HS-5 (cell line): ENCODE measurements around the gene NKX1-2.
"Not testable (repeated sequence)": the region's sequence is repeated elsewhere in the genome, so short reads cannot be mapped to it uniquely, and the experiment has no call there.

Experiments
- DNase-seq: peaks from one replicate; pipeline ENCODE4 v3.0.0-alpha.2; 2012; ENCODE audit warnings: low read depth

The NKX1-2 gene

DNA sequence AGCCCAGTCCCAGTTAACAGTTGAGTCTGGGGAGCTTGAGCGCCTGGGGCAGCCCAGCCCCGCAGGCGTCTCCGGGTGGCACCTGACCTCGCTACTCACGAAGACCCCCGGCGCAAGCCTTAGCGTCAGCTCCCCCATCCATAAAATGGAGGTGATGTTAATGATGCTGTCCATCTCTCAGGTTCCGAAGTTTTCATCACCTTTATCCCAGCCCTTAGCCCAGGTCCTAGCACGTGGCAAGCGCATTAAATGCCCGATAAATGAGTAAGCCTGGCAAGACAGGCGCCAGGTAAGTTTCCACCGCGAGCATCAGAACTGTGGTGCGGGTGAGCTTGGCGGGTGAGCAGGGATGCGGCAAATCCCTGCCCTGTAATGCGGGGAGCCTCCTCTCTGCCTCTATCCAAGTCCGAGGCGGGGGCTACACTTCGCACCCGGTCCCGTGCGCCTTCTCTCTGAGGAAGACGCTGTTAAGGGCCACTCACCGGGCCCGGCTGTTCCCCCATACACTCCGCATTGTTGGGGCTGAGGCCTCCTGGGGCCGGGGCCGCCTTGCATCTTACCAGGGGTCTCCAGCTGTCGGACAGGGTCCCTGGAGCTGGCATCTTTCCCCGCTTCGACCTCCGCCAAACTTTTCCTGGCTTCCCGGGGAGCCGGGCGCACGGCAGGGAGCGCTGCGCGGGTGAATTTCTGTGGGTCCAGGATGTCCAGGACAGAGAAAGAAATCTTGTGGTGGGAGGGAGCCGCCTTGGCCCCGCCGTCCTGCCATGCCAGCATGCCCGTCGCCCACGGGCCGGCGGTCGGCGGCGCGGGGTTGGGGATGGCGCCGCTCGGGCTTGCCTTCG is 444 bp downstream of the NKX1-2 start:
- no peak for DNase-seq

DNA sequence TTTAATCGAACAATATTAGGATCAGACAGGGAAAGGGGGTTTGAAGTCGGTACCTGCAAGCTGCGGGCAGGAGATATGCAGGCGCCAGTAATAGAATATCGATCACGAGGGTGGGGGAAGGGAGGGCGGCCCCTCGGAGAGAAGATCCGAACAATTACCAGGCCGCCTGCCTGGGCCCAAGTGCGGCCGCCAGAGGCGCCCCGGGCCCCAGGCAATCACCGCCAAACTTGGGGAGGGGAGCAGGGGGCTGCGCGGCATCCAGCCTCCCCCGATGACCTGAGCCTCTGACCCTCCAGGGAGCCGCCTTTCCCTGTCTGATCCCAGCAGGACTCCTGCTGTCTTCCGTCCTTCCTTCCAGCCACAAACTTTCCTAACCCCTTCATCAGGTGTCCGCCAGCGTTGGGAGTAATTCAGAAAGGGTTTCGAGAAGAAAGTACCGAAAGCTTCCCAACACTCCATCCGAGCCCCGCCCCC is 1.1 kb downstream of the NKX1-2 start:
- DNase-seq = no peak

DNA sequence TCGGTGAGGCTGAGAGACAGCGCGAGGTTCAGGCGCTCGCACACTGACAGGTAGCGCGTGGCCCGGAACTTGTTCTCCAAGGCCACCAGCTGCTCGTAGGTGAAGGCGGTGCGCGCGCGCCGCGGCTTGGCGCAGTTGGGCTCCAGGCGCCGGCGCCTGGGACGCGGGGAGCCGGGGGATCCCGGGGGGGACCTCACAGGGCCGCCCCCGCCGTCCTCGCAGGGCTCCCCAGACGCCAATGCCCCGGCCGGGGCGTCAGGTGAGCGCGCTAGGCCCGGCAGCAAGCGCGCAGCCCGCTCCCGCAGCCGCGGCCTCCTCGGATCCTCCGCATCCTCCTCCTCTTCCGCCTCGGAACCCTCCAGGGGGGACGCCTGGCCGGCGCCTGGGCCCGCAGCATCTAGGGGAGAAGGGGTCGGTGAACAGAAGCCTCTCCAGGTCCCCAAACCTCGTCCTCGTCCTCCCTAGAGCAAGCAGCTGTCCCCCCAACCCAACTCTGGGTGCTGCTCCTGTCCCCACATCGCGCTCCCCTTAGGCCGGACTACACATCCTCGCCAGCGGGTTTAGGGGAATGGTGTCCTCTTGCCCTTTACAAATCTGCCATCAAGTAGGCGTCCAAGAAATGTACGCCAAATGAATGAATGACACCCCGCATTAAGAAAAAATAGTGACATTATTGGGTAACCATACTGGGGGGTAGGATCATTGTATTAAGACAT is 1.9 kb downstream of the NKX1-2 start:
- DNase-seq = no peak

- no peak for DNase-seq
Observed at GRCh38 chr10:124446830-124447750, 2.7 kb downstream of the NKX1-2 start.

DNA sequence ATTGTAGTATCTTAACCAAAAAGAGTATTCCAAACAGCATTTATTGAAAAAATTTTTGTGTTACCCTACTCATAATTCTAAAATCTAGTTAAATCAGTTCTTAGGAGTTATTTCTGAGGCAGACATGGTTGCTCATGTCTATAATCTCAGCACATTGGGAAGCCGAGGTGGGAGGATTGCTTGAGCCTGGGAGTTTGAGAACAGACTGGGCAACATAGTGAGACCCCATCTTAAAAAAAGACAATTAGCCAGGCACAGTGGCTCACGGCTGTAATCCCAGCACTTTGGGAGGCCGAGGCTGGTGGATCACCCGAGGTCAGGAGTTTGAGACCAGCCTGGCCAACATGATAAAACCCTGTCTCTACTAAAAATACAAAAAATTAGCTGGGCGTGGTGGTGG is 8.1 kb downstream of the NKX1-2 start:
- not testable (repeated sequence) for DNase-seq

DNA sequence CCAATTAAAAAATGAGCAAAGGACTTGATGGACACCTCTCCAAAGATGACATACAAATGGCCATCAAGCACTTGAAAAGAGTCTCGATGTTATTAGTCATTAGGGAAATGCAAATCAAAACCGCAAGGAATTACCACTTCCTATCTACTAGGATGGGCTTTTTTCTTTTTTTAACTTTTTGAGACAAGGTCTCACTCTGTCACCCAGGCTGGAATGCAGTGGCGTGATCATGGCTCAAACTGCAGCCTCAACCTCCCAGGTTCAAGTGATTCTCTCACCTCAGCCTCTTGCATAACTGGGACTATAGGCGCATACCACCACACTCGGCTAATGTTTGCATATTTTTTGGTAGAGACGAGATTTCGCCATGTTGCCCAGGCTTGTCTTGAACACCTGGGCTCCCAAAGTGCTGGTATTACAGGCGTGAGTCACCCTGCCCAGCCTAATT is 13.6 kb downstream of the NKX1-2 start:
- no peak for DNase-seq

DNA sequence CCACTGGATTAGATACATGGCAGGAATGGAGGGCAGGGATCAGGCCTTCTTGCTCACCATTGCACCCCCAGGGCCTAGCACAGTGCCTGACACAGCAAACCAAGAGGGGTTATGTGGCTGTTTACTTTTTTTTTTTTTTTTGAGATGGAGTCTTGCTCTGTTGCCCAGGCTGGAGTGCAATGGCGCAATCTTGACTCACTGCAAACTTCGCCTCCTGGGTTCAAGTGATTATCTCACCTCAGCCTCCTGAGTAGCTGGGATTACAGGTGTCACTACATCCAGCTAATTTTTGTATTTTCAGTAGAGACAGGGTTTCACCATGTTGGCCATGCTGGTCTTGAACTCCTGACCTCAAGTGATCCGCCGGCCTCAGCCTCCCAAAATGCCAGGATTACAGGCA is 14.2 kb downstream of the NKX1-2 start:
- not testable (repeated sequence) for DNase-seq

GRCh38 chr10:124433461-124433860 is 16.4 kb downstream of the NKX1-2 start:
- DNase-seq = no peak

DNA sequence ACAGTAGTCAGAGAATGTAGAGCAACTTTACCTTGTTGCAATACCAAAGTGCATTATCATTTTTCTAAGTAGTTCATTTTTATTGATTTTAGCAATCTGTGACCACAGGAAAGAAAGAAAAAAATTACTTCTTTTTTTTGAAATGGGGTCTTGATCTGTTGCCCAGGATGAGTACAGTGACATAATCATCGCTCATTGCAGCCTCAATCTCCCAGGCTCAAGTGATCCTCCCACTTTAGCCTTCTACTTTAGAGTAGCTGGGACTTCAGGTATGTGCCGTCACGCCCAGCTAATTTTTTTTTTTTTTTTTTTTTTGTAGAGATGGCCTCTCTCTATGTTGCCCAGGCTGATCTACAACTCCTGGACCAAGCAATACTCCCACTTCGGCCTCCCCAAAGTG is 19.8 kb downstream of the NKX1-2 start:
- DNase-seq = no peak

DNA sequence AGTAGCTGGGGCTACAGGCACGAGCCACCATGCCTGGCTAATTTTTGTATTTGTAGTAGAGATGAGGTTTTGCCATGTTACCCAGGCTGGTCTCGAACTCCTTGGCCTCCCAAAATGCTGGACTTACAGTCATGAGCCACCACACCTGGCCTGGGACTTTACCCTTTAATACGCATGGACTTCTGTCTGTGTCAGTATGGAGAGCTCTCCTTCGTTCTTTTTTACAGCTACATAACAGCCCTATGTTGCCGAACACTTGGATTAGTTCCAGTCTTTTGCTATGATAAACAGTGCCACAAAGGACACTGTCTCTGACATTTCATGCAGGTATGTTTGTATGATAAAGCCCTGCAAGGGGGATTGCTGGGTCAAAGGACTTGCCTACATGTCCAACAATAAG is 20.3 kb downstream of the NKX1-2 start:
- no peak for DNase-seq

- no peak for DNase-seq
Observed at GRCh38 chr10:124428207-124428777, 21.5 kb downstream of the NKX1-2 start.

GRCh38 chr10:124425227-124425962 is 24.4 kb downstream of the NKX1-2 start:
- no peak for DNase-seq

DNA sequence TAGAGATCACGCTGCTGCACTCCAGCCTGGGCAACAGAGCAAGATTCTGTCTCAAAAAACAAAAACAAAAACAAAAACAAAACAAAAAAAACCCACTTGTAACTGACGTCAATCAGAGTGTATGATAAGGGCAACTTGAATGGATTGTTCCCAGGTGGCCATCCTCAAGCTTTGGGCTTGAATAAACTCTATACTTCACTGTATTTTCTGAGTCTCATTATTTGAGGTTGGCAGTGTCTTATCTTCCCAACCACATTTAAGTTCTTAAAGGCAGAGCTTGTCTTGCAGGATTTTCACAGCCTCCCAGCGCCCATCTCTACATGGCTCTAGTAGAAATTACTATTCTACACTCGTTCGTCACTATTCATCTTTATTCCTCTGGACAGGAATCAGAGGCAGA is 26.0 kb downstream of the NKX1-2 start:
- no peak for DNase-seq

DNA sequence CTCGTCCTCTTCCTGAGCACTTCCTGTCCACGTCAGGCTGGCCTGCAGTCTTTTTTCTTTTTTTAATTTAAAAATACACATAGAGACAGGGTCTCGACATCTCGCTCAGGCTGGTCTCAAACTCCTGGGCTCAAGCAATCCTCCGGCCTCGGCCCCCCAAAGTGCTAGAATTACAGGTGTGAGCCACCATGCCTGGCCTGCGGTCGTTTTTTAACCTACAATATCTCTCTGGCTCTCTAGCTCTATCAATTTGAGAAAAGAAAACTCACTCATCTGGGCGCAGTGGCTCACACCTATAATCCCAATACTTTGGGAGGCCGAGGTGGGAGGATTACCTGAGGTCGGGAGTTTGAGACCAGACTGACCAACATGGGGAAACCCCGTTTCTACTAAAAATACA is 27.1 kb downstream of the NKX1-2 start:
- no peak for DNase-seq

DNA sequence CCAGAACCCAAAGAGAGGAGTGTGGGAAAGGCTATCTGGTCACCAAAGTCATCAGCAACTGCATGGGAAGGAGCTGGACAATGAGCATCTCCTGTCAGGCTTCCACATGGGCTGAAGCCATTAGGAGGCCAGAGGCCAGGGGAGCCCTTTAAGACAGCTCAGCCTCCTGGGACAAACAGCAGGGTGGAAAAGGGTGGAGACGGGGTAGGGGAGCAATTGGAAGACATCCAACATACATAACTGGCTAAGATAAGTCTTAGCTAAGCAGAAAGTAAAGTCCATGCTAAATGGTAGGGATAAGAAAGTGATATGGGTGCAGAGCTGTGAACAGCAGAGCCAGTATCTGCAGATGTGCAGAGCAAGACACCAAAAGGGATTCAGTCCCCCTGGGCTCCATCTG is 29.6 kb downstream of the NKX1-2 start:
- no peak for DNase-seq

DNA sequence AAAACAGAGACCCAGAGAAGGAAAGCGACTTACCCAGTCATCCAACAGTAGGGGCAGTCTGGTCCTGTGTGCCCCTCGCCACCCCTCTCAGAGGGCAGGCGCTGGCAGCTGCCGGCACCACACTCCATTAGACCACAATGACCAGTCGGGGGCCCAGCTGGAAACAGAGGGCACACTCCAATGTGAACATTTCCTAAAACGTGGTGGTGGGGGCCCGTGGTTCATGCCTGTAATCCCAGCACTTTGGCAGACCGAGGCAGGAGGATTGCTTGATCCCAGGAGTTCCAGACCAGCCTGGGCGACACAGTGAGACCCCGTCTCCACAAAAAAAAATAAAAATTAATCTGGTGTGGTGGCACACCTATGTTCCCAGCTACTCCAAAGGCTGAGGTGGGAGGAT is 30.2 kb downstream of the NKX1-2 start:
- DNase-seq = no peak

DNA sequence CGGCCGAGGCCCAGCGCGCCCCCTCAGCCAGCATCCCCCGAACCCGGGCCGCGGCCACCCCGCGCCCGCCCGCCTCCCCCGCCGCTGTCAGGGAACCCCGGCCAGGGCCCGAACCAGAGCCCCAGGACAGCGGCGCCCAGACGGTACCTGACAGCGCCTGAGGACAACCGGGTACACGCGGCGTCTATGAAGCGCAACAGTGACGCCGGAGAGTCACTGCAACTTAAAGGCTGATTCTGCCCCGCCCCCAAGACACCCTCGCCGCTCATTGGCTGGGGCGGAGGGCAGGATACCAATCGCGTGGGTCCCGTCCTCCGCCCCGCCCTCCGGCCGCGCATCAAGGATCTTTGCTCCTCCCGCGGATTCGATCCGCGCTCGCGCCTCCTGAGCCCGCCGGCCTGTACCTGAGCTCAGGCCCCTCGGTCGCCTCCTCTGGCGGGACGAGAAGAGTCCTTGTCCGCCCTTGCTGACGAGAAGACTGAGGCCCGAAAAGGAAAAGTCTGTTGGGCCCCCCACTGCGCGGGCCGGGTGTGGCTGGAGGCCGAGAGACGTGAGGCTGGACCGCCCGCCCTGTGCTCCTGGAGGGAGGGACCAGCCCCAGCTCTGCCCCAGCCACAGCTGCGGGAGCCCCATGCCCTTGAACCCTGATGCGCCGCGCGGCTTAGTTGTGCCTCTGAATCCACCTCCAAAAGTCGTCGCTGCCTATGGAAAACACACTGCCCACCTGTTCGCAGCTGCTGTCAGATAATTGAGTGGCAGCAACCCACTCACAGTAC is 30.9 kb downstream of the NKX1-2 start, which contains the start of gene OAT:
OAT (minus strand) TSS at position 198 of the 776 bp plus-strand sequence. CDS start 6,752 bp downstream, outside the sequence.
- peak; percentile 76 for DNase-seq

- DNase-seq = no peak
Observed at GRCh38 chr10:124417895-124418725, 31.7 kb downstream of the NKX1-2 start.

DNA sequence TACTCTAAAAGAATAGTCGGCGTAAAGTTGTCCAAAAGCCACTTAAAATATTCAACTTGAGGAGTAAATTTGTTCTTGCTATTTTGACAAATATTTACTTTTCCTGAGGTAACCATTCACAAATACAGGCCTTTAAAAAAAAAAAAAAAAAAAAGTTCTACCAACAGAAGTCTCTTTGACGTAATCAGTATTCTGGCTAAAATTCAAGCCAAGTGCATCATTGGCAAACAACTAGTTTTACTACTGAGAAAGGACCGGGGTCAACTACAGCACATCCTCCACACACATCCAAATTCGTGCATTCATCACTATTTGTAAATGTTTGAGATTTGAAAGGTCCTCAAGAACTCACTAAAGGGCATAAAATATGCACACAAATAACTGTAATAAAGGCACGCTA is 33.1 kb downstream of the NKX1-2 start:
- DNase-seq = no peak
